DOHH2 (cell line): ENCODE data around the gene EGFLAM.

Experiments
- CTCF ChIP-seq: fragments of 200-600 bp; sonication (generic); IDR thresholded peaks from one replicate; pipeline ENCODE4 v1.5.1; 2014; ENCODE audit warnings: antibody characterized with exemption, mild to moderate bottlenecking, low read depth, low read length; ENCODE audit not compliant: poor library complexity, severe bottlenecking
- EZH2phosphoT487 ChIP-seq: fragments of 200-600 bp; sonication (generic); IDR thresholded peaks from 2 replicates; pipeline ENCODE4 v1.6.1; 2017; ENCODE audit warnings: borderline replicate concordance, mild to moderate bottlenecking, antibody characterized with exemption, low read length, moderate library complexity, mixed read lengths

GRCh38 chr5:38263983-38264382, 5.6 kb downstream of the EGFLAM start:
- no peak for TF ChIP-seq CTCF
- no peak for TF ChIP-seq EZH2phosphoT487
